OCI-M2 (cell line): ENCODE measurements around the gene ZNF324.
A peak's percentile ranks its signal among the peaks of the same experiment; 100 is the strongest.
"Not testable (repeated sequence)": the region's sequence is repeated elsewhere in the genome, so short reads cannot be mapped to it uniquely, and the experiment has no call there.

Experiments used
- DNase-seq: peaks from one replicate; lab custom pipeline; 2025; ENCODE audit not compliant: unreplicated experiment; lab: John Stamatoyannopoulos, UW

ZNF324 gene

DNA sequence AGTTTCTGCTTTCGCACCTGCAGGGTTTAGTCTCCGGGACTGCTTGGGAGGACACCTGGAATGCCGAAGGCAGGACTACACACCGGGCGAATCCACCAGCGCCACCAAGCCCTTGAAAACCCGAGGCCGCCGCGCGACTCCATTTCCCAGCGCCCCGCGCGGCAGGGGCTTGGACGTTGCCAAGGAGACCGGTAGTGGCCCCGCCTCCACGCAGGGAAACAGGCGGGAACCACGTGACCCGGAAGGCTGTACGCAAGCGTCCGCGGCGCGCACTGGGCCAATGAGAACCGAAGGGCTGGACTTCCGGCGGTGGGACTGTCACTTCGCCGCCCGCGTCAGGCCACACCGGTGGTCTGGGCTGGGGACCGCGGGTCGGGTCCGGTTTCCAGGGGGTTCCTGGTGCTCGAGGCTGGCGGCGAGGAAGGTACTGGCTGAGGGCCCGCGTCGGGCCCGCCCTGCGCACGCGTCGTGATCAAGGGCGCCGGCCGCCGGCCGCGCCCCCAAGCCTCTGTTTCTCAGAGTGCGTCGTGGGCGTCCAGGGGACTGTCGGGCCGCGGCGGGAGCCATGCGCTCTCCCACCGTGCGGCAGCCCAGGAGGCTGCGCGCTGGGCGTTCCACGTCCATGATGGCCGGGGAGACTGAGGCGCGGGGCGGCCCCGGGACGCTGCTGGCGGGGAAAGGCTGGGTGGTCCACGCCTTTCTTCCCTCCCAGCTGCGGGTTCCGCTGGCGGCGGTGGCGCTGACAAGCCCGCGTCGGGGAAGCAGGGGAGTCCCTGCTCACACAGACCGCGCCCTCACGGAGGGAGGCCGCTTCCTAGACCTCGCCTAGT, at the start of gene ZNF324:
TSS of gene ZNF324 (plus strand) at position 321 of the 830 bp plus-strand sequence. CDS start 2,106 bp downstream, outside the sequence.
- DNase-seq: peak; percentile 86

DNA sequence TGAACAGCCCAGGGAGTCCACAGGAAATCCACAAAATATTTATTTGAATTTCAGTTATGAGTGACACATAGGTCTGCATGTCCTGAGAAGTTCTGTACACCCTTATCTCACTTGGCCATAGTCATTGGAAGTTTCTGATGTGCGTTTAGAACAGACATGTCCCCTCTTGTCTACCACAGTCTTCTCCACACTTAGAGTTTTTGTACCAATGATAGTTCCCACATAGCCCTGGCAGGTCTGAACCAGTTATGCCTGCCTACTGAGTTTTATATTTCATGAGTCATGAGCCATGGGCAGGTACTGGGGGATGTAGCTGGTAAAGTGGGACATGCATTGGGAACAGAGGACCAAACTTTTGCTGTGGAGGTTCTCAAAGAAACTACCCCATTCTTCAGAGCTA, 38.3 kb upstream of the ZNF324 start:
- DNase-seq: no peak

DNA sequence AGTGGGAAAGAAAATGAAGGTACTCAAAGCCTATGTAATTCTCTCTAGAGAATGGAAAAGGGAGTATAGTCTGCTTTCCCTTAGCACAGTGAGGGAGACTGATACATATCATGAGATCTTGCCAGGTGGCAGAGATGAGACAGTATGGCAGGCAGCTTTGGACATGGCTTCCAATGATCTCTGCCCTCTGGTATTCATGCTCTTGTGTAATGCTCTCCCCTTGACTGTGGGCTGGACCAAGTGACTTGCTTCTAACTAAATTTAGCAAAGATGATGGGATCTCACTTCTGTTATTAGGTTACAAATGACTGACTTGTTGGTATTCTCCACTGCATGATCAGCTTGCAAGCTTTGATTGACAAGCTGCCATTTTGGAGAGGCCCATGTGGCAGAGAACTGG, 37.1 kb upstream of the ZNF324 start:
- no peak for DNase-seq

DNA sequence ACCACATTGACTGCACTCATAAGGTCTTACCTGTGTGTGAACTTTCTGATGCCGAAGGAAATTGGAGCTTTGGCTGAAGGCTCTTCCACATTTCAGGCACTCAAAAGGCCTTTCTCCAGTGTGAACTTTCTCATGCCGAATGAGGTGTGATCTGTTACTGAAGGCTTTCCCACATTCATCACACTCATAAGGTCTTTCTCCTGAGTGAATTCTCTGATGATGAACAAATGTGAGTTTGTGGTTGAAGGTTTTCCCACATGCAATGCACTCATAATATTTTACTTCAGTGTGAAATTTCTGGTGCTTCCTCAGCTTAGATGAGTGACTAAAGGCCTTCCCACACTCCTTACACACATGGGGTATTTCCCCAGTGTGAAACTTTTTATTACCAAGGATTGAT, 32.7 kb upstream of the ZNF324 start:
- DNase-seq: no peak

DNA sequence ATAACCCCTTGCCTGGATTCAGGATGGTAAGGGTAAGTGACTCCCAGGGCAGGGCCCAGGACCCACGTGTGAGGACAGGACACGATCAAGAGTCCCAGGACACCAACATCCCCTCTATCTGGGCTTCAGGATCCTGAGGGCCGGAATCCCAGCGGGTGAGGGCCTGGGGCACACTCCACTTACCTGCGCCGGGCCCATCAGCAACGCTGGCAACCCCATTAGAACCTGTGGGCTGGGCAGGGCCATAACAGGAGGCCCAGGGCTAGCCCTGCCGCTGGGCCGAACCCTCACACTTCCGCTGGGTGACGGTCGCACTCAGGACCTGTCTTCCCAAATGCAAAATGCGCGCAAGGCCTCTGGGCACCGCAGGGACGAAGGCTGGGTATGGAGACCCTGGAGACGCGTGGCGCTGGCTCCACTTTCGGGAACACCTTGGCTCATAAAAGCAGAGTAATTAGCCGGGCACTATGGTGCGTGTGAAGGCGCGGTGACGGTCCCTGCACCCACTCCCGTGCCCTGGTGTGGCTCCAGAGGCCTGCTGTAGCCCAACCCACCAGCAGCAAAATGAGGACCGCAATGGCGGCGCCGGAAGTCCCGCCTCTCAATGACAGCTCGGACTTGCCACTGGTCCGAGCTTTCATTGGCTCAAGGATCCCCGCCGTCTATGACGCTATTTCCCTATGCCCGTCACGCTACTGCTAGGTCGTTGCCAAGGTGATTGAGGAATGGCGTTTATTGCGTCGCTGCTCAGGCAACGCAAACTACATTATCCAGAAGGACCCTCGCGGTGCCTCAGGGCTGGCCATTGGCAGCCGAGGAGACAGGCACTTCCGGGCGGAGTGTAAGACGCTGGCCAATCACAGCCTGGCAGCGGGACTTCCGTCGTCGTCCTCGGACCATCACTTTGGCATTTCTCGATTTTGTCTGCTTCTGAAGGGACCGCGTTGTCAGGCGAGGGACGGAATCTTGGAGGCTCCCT, 27.0 kb upstream of the ZNF324 start, which contains the start of gene ZNF132:
TSS of gene ZNF132 (minus strand) at position 578 of the 979 bp plus-strand sequence. CDS start at position 246, 332 bp downstream.
- DNase-seq: peak; percentile 48

DNA sequence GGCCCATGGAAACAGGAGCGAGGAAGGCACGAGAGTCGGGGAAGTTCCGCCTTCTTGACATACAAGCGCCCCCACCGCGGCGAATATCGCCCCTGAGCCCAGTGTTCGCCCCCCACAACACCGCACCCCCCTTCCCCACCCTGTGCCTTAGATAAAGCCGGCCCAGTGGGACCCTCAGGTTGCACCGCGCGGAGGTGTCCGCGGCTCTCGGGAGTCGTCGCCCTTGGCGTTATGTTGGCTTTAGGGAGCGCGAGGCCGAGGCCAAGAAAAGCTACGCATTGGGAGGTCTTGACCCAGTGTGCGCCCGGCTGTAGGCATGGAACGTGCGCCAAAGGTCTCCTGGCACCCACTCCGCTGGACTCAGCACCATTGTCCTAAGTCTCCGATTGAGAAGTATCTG, 26.3 kb upstream of the ZNF324 start:
- DNase-seq: no peak

DNA sequence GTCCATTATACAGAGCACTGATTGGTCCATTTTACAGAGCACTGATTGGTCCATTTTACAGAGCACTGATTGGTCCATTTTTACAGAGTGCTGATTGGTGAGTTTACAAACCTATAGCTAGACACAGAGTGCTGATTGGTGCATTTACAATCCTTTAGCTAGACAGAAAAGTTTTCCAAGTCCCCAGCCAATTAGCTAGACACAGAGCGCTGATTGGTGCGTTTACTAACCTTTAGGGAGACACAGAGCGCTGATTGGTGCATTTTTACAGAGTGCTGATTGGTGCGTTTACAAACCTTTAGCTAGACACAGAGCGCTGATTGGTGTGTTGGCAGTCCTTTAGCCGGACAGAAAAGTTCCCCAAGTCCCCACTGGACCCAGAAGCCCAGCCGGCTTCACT, 23.9 kb upstream of the ZNF324 start:
- DNase-seq: not testable (repeated sequence)

DNA sequence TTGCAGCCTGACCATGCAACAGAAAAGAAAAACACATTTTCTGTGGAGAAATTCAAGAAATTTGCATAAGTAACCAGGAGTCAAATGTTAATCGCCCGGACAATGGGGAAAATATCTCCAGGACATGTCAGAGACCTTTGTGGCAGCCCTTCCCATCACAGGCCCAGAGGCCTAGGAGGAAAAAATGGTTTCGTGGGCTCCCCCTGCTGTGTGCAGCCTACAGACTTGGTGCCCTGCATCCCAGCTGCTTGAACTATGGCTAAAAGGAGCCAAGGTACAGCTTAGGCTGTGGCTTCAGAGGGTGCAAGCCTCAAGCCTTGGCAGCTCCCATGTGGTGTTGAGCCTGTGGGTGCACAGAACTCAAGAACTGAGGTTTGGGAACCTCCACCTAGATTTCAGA, 18.0 kb upstream of the ZNF324 start:
- not testable (repeated sequence) for DNase-seq

DNA sequence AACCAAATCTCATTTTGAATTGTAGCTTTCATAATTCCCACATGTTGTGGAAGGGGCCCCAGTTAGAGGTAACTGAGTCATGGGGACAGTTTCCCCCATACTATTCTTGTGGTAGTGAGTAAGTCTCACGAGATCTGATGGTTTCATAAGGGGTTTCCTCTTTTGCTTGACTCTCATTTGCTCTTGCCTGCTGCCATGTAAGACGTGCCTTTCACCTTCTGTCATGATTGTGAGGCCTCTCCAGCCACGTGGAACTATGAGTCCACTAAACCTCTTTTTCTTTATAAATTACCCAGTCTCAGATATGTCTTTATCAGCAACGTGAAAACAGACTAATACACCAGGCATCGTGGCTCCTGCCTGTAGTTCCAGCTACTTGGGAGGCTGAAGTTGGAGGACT, 16.9 kb upstream of the ZNF324 start:
- not testable (repeated sequence) for DNase-seq

DNA sequence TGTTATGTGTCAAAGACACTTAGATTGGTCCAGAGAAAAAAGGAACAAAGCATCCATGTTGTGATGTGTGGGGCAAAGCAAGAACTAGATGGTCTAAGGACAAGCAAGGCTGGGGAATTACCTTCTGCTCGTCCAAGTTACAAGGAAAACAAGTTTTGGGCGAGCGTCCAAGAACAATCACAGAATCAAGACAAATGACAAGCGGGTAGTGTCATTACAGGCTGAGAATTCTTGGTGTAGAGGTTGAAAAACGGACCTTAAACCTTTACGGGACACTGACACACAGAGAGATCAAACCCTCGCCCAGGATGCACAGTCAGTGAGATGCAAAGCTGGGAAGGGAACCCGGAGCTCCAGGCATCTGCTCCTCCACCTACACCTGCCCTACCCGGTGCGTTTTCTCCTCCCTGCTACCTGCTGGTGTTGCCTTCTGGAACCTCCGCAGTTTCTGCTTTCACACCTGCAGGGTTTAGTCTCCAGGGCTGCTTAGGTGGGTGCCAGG, 16.0 kb upstream of the ZNF324 start:
- no peak for DNase-seq

DNA sequence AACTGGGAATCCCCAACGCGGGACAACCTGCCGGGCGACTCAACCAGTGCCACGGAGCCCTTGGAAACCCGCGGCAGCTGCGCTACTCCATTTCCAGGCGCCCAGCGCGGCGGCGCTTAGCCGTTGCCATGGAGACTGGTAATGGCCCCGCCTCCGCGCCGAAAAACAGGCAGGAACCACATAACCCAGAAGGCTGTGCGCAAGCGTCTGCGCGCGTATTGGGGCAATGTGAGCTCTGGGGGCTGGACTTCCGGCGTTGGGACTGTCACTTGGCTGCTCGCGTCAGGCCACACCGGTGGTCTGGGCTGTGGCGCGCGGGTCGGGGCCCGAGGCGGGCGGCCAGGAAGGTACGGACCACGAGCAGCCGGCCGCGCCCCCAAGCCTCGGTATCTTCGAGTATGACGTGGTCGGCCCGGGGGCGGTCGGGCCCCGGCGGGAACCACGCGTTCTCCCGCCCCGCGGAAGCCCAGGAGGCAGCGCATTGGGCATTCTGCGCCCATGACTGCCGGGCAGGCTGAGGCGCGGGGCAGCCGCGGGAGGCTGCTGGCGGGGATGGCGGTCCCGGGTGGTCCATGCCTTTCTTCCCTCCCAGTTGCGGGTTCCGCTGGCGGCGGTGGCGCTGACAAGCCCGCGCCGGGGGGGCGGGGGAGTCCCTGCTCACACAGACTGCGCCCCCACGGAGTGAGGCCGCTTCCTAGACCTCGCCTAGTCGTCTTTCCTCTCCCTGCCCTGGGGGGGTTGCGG, 15.3 kb upstream of the ZNF324 start, which contains the start of gene ZNF324B:
TSS of gene ZNF324B (plus strand) at position 265 of the 744 bp plus-strand sequence. CDS start 2,080 bp downstream, outside the sequence.
- peak; percentile 82 for DNase-seq

DNA sequence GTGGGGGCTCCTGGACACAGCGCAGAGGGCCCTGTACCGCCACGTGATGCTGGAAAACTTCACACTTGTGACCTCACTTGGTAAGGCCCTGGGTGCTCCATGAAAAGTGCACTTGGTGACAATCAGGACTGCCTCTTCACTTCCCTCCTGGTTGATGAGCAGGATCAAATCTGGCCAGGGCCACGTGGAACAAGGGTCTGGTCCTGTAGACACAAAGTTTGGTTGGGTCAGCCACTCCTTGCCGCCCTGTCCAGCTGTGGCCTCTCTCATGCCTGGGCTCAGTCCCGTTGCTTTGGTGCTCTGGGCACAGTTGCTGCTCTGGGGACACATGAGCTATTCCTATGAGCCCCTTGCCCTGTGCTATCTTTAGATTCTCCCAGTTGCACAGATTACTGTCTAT, 13.1 kb upstream of the ZNF324 start:
- no peak for DNase-seq

DNA sequence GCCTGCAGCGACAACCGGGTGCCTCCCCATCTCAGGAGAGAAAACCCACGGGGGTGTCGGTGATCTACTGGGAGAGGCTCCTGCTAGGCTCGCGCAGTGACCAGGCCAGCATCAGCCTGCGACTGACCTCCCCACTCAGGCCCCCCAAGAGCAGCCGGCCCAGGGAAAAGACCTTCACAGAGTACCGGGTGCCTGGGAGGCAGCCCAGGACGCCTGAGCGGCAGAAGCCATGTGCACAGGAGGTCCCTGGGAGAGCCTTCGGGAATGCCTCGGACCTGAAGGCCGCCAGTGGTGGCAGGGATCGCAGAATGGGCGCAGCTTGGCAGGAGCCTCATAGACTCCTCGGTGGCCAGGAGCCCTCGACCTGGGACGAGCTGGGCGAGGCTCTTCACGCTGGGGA, 11.6 kb upstream of the ZNF324 start:
- DNase-seq: no peak

DNA sequence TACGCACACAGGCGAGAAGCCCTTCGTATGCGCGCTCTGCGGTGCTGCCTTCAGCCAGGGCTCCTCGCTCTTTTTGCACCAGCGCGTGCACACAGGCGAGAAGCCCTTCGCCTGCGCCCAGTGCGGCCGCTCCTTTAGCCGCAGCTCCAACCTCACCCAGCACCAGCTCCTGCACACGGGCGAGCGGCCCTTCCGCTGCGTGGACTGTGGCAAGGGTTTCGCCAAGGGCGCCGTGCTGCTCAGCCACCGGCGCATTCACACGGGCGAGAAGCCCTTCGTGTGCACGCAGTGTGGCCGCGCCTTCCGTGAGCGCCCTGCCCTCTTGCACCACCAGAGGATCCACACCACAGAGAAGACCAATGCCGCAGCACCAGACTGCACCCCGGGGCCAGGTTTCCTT, 10.8 kb upstream of the ZNF324 start:
- DNase-seq: no peak

DNA sequence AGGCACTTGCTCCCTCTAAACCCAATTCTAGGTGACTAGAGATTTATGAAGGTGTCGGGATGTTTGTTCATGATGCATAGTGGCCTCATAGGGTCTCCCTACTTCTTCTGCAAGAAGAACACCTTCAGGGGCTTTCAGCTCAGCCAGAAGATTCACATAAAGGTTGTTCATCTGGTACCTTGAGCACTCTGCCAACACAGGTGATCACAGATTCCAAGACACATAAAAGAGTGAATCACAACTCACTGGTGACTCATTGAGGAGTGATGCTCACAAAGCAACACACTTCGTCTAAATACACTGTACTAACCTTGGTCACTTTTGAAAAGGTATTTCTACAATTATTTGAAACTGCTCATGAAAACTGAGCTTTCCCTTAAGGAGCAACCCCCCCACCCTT, 6.8 kb upstream of the ZNF324 start:
- DNase-seq: no peak

DNA sequence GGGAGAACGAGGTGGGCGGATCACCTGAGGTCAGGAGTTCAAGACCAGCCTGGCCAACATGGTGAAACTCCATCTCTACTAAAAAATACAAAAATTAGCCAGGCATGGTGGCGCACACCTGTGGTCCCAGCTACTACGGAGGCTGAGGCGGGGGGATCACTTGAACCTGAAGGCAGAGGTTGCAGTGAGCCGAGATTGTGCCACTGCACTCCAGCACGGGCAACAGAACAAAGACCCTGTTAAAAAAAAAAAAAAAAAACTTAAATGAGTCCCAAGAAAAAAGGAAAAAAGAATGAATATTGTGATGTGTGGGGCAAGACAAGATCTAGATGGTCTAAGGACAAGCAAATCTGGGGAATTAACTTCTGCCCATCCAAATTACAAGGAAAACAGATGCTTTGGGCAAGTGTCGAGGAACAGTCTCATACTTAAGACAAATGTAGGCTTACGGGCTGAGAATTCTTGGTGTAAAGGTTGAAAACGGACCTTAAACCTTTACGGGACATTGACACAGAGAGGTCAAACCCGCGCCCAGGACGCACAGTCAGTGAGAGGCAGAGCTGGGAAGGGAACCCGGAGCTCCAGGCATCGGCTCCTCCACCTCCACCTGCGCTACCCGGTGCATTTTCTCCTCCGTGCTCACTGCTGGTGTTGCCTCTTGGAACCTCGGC, 656 bp upstream of the ZNF324 start:
- no peak for DNase-seq

DNA sequence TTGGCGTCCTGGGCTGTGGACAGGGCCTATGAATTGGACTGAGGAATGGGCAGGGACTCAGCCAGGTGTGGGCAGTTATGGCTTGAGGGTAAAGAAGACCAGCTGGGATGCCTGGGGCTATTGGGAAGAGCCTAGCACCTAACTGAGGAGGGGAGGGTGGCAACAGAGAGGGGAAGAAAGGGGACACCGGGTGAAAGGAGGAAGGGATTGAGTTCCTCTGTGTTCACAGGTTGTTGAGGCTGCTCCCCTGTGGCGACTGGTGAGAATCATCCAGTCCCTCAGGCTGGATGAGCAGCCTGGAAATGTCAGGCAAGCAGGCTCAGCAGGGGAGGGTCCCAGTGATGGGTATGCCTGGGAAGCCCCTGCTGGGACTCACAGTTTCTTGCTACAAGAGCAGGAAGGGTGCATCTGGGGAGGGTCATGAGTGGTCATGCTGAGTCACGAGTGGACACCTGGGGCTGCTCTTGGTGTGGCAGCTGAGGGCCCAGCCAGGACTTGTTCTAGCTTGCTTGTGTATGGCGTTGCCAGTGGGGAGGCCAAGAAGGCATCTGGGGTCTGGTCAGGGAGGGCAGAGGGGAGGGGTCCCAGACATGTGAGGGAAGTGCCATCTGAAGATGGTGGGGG, 1.4 kb downstream of the ZNF324 start:
- DNase-seq: no peak

DNA sequence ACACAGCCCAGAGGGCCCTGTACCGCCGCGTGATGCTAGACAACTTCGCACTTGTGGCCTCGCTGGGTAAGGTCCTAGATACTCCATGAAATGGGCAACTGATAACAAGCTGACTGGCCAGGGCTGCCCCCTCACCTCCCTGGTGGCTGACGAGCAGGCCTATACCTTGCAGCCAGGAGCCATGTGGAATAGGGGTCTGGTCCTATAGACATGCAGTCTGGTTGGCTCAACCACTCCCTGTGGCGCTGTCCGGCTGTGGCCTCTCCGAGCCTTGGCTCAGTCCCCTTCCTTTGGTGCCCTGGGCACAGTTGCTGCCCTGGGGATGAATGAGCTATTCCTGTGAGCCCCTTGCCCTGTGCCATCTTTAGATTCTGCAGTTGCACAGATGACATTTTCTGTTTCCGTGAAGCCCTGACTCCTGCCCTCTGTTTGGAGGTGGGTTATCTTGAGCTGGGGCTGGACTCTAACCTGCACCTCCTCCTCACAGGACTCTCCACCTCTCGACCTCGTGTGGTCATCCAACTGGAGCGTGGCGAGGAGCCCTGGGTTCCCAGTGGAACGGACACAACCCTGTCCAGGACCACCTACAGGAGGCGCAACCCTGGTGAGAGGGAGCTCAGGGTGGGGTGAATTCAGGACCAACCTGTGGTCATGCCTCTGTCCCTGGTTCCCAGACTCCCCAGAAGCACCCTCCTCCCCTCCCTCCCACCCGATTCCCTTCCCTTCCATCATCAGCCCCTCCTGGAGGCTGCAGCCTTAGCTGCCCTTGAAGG, 2.5 kb downstream of the ZNF324 start:
- DNase-seq: no peak
